A673 (cell line): ENCODE data around the gene CLDN14.

Source experiments
- CTCF ChIP-seq: fragments of 300-800, 200-600 bp; sonication (generic); conservative IDR thresholded peaks from 2 replicates; pipeline ENCODE4 v1.5.1; 2017; ENCODE audit warnings: low read depth, mild to moderate bottlenecking, antibody characterized with exemption, low read length, moderate library complexity, mixed read lengths
- EZH2 ChIP-seq: fragments of 200-600 bp; sonication (generic); IDR thresholded peaks from 2 replicates; pipeline ENCODE4 v1.6.1; 2017; ENCODE audit warnings: borderline replicate concordance, low read depth, mild to moderate bottlenecking, mixed read lengths, antibody characterized with exemption, low read length; ENCODE audit not compliant: poor library complexity, severe bottlenecking

- TF ChIP-seq CTCF (no peak), EZH2 (no peak)
Observed at GRCh38 chr21:36518883-36519492, 39.1 kb upstream of the CLDN14 start.
